ENCODE data around the gene SLC6A6. TPM values are rescaled to one million over a fixed set of nuclear protein-coding genes. Genes with fewer than 3 reads are reported as not detected.

The SLC6A6 gene
- total RNA-seq, 1 donor from 2014 or later = 129 TPM

DNA sequence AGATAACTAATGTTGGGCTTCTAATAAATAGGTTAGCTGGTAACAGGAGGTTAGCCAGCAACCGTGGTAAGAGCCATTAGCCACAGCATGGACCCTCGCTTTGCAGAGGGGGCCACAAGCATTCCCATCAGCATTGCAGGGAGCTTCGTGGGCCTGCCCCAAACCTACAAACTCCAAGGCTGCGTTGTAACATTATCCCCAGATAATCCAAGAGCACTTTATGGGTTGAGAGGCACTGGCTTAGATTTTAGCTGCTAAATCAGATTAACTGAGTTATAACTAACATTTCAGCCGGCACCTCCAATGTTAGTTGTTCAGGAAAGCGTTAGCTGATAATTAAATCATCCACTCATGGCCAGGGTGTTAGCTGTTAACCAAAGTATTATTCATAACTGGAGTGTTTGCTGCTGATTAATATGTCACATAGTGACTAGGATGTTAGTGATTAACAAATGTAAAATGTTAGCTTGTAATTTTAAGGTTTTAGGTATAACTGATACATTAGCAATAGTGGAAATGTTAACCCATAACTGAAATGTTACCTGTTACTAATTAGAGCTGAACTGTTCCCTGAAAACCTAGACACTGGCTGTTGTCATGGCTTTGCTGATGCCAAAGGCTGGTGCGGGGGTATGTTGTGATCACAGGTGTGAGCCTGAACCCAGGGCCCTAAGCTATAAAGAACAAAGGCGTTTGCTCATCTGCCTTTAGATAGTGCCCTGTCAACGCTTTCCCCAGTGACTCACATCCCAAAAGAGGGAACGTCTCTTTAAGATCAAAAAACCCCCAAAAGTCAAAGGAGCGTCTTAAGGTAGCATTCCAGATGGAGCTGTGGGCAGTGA lies 56.2 kb downstream of the SLC6A6 start:
- intact Hi-C loops (cut with DNase I) = loop anchor here (10.0 kb wide), 1 partner anchor 224 kb away; no protein-coding TSS in a partner anchor
- no peak for DNase-seq (ENCODE audit: low spot score)

DNA sequence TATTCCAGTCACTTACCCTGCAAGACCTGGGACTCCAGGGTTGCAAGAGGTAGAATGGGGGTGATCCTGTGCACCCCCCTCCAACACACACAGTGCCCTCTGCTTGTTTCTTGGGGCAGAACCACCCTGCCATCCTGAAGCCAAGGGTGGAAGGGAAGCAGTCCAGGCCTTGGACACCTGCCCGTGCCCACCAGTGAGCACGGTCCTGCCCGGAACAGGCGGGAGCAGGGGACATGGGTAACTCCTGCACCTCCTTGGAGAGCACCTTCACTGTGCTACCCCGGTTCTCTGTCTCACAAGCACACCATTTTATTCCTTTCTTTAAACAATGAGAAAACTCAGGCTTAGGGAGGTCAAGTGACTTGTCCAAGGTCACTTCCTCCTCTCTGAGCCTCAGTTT lies 57.0 kb downstream of the SLC6A6 start:
- intact Hi-C loops (cut with DNase I) = loop anchor here (10.0 kb wide), 1 partner anchor 225 kb away; no protein-coding TSS in a partner anchor
- no peak for DNase-seq (ENCODE audit: low spot score)

DNA sequence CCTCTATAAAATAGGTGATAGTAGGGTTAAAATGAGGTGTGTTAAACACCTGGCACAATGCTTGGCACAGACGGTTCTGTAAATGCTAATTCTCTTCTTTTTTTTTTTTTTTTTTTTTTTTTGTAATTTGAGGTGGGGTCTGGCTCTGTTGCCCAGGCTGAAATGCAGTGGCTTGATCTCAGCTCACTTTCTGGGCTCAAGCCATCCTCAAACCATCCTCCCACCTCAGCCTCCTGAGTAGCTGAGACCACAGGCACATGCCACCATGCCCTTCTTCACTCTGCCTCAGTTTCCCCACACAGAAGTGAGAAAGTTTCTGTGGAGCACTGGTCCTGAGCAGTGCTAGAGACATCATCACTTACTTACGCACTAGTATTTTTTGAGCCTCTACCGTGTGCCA lies 57.4 kb downstream of the SLC6A6 start:
- DNase-seq (ENCODE audit: low spot score) = no peak
- intact Hi-C loops (cut with DNase I) = loop anchor here (10.0 kb wide), 2 partner anchors 225 to 565 kb away; no protein-coding TSS in a partner anchor

DNA sequence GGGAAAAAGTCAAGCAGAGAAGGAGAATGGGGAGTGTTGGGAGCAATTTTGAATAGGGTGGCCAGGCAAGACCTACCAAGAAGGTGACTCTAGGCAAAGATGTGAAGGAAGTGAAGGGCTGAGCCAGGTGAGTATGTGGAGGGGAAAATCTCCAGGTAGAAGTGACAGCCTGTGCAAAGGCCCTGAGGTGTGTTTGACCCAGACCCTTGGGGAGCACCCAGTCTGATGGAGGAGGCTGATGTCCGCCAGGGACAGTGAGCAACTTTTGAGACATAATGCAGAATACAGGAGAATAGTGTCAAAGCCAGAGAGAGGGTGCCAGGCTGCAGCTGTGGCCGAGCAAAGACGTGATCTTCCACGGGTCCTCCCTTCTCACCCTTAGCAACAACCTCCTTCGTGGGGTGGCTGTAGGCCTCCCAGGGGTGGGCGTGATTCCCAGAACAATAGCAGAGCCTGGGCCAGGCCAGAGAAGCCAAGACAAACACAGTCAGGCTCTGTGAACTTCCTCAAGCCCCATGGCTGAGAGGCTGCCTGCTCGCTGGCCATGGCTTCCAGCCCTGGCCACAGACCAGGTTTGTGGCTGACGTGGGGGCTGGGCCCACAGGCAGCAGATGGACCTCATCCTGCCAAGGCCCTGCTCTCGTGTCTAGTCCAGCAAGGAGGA lies 58.1 kb downstream of the SLC6A6 start:
- intact Hi-C loops (cut with DNase I) = loop anchor here (10.0 kb wide), 1 partner anchor 566 kb away; no protein-coding TSS in a partner anchor

DNA sequence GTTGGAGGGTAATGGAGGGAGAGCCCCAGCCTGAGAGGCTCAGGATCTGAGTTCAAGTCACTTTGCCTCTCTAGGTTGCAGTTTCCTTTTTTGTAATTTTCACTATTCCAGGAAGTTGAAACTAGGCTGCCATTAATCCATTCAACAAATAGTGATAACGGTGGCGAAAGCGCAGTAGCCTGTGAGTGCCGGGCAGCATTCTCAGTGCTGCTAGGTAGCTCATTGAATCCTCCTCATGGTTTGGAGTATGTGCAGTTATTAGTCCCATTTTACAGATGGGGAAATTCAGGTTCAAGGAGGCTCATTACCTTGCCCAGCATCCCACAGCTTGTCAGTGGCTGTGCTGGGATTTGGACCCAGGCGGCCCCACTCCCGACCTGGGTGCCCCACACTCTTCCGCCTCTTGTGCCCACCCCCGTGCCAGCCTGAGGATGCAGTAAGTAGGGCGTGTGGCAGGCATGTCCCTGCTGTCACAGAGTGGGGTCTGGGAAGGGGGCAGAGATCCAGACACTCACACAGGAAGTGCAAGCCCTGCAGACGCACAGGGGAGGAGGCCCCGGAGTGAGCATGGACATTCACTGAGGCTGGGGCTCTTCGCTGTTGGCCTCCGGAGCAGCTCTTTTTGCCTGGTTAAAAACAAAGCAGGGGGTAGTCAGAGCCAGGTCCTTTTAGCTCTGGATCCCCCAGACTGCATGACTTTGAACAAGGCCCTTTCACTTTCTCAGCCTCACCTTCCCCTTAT lies 58.8 kb downstream of the SLC6A6 start:
- intact Hi-C loops (cut with DNase I) = loop anchor here (10.0 kb wide), 1 partner anchor 566 kb away; no protein-coding TSS in a partner anchor
- DNase-seq (ENCODE audit: low spot score) = no peak

More for the DNA sequence above, 58.1 kb downstream of the SLC6A6 start:
- peak; percentile 89 for DNase-seq (ENCODE audit: low spot score)

DNA sequence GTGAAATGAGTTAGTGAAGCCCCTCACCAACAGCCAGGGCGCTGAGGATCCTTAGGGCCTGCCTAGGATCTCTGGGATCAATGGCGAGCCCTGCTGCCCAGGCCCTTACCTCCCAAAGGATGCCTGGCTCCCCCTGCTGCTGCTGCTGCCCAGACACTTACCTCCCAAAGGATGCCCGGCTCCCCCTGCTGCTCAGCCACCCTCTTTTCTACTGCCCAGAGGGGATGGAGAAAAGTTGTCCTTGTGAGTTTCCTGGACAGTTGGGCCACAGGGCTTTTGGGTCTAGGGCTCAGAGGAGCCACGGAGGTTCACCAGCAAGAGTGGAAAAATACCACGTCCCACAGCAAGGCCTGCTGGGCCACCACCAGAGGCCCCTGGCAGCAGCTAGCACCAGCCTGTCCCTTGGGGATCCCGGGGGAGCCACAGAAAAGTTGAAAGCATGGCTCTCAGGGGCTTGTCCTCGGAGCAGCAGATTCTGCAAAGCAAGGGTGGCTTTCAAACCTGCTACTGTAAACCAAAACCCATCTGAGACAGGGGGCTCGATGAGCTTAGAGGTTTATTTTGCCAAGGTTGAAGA lies 59.4 kb downstream of the SLC6A6 start:
- intact Hi-C loops (cut with DNase I) = loop anchor here (10.0 kb wide), 1 partner anchor 567 kb away; no protein-coding TSS in a partner anchor
- no peak for DNase-seq (ENCODE audit: low spot score)

DNA sequence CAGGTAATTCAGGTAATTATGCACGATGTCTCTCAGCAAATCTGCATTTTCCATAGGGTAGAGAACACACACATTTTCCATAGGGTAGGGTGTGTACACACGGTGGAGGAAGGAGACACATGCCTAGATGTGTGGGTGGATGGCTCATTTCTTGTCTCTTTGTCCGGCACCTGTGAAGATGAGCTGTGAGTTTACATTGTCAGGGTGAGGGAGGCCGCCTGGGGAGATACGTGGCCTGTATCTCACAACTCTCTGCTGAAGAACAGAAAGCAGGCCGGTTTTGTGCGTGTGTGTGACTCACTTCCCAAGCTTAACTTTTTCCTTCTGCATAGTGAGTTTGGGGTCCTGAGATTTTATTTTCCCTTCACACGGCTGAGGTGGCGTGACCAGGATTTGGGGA lies 60.3 kb downstream of the SLC6A6 start:
- intact Hi-C loops (cut with DNase I) = loop anchor here (10.0 kb wide), 1 partner anchor 568 kb away; no protein-coding TSS in a partner anchor
- no peak for DNase-seq (ENCODE audit: low spot score)

DNA sequence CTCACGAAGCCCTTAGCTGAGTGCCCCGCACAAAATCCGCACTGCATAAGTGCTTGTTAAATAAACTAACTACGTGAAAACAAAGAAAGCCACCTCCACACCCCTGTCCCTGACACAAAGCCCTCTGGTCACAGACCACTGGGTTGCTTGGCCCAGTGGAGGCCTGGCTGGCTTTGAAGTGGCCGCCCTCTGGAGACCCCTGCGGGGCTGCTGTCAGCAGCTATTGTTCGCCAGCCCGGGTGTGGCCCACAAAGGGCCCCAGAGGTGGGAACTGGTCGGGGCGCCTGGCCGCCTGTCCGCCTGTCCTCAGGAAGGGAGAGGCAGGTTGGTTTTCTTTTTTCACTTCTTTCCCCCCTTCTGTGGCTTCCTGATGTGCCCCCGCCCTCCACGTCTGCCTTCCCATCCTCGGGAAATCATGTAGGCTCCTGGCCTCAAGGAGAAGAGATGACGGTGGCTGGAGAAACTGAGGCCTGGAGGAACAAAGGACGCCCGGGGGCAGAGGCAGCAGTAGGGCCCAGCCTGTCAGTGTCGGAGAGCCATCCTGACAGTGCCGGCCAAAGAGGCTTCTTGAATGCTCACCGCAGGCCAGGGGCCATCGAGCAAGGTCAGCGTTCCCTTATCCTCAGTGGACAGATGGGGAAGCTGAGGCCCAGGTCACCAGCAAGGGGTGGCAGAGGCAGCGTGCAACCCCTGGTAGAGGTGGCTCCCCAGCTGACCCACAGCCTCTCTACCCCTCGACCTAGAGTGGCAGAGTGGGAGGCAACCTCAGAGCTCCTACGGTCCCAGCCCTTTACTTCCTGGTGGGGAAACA lies 61.1 kb downstream of the SLC6A6 start:
- DNase-seq (ENCODE audit: low spot score) = no peak
- intact Hi-C loops (cut with DNase I) = loop anchor here (10.0 kb wide), 1 partner anchor 569 kb away; no protein-coding TSS in a partner anchor

DNA sequence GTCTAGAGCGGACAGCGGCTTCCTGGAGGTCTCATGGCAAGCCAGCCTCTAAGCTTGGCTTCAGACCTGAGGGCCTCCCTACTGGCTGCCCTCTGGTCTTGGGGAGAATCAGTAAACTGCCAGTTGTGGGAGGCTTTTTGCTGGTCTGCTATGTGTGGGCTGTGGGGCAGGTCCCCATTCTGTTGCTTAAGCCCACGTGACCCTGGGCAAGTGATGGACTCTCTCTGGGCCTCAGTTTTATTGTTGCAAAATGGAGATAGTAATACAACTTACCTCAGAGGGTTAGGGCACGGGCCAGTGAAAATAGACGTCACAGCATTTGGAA lies 61.7 kb downstream of the SLC6A6 start:
- intact Hi-C loops (cut with DNase I) = loop anchor here (10.0 kb wide), 1 partner anchor 569 kb away; no protein-coding TSS in a partner anchor
- no peak for DNase-seq (ENCODE audit: low spot score)

DNA sequence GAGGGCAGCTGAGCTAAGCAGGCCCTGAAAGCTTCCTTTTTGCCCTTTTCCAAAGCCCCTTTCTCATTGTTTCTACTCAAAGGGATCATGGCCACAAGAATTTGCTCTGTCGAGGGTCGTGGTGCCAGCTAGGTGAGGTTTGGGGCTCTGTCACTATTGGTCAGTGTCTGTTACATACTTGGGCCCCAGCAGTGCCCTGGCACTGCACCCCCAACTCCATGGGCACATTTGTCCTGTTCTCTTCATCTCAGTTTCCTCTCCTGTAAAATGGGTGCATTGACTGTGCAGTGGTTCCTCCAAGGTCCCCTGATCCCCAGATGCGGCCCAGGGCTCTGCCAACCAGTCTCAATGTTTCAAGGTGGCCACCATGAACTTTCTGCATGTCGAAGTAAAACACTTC lies 62.1 kb downstream of the SLC6A6 start:
- intact Hi-C loops (cut with DNase I) = loop anchor here (10.0 kb wide), 1 partner anchor 570 kb away; no protein-coding TSS in a partner anchor
- DNase-seq (ENCODE audit: low spot score) = no peak

DNA sequence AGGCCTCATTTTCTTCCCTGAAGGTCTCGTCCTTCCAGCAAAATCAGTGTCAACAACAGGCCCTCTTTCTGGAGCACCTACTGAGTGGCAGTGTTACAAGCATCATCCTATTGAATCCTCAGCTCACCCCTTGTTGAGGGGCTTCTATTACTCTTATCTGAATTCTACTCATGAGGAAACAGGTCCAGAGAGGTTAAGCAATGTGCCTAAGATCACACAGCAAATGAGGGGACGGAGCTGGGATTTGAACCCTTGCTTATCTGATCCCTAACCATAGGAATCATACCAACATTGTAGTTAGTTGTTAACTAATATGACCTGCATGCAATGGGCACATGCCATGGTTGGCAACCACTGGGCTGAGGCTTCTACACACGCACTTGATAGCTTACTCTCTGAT lies 63.0 kb downstream of the SLC6A6 start:
- intact Hi-C loops (cut with DNase I) = loop anchor here (10.0 kb wide), 1 partner anchor 571 kb away; no protein-coding TSS in a partner anchor
- no peak for DNase-seq (ENCODE audit: low spot score)

DNA sequence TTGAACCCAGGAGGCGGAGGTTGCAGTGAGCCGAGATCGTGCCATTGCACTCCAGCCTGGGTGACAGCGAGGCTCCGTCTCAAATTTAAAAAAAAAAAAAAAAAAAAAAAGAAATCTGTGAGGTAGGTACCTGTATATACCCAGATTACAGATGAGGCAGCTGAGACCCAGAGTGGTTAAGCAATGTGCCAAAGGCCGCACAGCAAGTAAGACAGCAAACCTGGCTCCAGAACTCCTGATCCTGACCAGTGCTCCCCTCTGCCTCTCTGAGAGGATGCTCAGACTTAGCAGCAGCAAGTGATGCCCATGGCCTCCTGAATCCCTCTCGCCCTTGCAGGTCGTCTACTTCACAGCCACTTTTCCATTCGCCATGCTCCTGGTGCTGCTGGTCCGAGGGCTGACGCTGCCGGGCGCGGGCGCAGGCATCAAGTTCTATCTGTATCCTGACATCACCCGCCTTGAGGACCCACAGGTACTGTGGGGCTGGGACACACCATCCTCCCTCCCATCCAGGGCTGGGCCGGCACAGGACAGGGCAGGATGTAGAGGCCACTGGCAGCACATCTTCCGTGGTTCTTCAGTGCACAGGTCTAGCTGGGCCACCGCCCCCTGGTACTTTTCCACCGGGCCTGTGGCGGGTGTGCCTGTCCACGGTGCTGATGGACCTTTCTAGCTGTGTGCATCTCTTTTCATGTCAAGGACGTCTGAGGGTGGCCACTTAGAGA lies 63.9 kb downstream of the SLC6A6 start:
- no peak for DNase-seq (ENCODE audit: low spot score)
- intact Hi-C loops (cut with DNase I) = loop anchor here (10.0 kb wide), 1 partner anchor 572 kb away; no protein-coding TSS in a partner anchor

DNA sequence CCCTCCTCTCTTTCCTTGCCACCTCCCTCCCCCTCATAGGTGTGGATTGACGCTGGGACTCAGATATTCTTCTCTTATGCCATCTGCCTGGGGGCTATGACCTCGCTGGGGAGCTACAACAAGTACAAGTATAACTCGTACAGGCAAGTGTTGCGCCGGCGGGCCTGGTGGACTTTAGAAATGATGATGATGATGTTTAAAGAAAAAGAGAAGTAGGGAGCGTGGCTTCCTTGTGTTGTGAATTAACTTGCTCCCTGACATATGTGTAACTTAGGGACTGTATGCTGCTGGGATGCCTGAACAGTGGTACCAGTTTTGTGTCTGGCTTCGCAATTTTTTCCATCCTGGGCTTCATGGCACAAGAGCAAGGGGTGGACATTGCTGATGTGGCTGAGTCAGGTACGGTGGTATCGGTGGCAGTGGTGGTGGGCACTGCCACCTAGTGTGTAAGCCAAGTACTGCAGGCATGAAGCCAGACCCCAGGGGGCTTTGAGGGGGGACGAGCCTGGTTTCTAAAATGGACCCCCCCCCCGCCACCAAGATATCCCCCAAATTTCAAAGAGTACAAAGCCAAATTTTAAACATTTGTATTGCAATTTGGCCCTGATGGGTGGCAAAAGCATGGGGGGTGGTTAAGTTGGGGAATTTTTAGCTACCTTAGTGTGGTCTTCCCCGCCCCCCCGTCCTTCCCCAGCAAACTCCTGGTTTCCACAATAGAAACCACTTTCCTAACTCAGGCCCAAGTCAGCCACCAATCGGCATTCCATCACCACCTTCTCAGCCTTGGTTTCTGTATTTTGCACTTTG lies 65.6 kb downstream of the SLC6A6 start:
- intact Hi-C loops (cut with DNase I) = loop anchor here (1.0 to 10.0 kb wide), 3 partner anchors 207 to 573 kb away; no protein-coding TSS in a partner anchor
- DNase-seq (ENCODE audit: low spot score) = no peak

DNA sequence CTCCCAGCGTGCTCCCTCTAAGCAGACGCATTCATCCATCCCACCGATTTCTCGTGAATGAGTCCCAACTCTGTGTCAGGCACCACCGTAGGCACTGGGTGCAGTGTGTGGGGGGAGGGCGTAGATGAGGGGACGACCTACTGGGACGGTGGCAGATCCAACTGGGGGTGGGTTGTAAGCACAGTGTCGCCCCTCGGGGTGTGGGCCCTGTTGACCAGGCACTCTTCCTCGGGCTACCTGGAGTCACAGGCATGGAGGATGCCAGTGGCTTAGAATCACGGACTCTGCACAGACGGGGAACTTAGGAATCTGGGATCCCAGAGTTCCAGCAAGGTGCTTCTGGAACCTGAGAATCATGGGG lies 66.2 kb downstream of the SLC6A6 start:
- intact Hi-C loops (cut with DNase I) = loop anchor here (1.0 to 10.0 kb wide), 3 partner anchors 208 to 574 kb away; no protein-coding TSS in a partner anchor
- no peak for DNase-seq (ENCODE audit: low spot score)

DNA sequence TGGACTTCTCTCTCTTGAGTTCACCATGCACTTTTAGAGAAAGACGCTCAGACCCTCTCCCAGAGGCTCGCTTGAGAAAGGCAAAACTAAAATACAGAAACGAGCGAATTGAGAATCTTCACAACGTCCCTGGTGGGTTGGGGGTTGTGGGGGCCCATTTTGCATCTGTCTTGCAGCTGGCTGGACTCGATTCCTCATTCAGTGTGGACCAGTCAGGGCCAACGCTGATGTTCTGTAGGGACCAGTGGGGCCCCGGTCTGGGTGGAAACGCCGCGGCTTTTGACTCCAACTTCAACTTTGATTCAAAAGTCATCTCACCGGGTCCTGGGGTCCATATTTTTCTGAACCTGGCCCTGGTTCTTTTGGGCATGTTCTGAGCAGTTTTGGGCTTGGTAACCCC lies 68.1 kb downstream of the SLC6A6 start:
- intact Hi-C loops (cut with DNase I) = no loop called here
- DNase-seq (ENCODE audit: low spot score) = no peak

DNA sequence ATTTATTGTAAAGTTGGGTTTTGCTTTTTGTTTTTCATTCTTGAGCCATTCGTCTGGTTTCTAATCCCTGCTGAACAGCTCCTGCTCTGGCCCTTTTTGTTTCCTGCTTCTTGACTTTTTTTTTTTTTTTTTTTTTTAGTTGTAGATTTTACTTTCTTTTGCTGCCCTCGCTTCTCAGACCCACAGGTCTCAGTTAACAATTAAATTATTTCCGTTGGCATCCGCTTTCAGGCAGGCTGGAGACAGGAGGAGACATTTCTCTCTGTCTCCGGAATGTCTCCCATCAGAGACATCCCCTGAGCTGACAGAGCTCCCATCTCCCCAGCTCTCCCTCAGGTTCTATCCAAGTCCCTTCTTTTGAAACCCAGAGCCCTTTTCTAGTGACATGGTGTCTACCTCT lies 68.6 kb downstream of the SLC6A6 start:
- intact Hi-C loops (cut with DNase I) = no loop called here
- DNase-seq (ENCODE audit: low spot score) = no peak

DNA sequence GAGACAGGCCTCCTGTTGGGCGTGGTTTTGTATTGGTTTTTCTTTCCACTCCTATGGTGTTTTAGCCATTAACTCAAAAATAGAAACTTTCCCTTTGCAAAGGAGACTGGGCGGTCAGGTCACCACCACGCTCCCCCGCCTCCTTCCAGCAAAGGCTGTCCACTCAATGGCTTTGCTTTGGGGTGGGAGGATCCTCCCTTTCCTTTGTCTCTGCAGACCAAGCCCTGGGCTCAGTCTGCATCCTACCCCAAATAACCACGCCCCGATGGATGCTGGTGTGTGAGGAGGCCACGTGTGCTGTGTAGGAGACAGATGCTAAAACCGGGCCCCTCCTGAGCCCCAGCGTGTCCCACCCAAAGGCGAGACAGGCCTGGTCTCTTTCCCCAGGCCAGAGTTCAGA lies 69.3 kb downstream of the SLC6A6 start:
- DNase-seq (ENCODE audit: low spot score) = no peak
- intact Hi-C loops (cut with DNase I) = no loop called here
